HG02798 (cell line): Measurements from ENCODE around the gene CDC73.
"Not testable (repeated sequence)": the region's sequence is repeated elsewhere in the genome, so short reads cannot be mapped to it uniquely, and the experiment has no call there.

Experiments used
- ATAC-seq: cut with Tn5 transposase; IDR thresholded peaks from one replicate; pipeline ENCODE4 v1.9.1; 2021; ENCODE audit warnings: mild to moderate bottlenecking; ENCODE audit not compliant: unreplicated experiment, poor library complexity

Gene CDC73

DNA sequence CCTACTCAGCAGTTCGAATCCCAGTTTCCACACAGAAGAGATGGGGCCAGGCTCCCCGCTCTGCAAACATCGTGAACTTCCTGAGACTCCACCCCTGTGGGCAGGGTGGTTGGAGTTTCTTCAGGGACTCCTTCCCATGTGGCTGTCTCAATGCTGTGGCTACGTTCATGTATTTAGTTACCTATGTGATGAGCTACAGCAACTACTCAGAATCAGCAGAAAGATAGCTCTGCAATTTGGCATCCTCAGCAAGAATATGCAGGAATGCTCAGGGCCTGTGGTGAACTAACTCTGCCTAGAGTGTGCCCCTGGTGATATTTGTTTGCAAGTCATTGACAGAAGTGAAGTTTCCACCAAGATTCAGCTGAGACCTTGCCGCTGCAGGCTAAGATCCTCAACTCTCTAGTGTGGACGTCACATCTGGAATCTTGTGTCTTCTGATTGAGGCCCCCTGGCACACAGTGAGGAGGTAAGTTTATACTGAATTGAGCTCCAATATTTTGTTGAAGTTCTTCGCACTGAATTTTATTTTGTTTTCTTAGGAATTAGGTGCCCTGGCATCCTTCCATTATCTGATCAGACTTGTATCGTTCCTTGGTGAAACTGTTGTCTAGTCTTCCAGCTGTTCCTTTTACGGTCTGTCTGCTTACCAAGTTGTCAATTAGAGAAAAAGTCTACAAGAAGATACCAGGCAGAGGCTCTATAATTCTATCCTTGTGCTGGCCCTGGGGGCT, 8.4 kb upstream of the CDC73 start:
- ATAC-seq, result no peak

DNA sequence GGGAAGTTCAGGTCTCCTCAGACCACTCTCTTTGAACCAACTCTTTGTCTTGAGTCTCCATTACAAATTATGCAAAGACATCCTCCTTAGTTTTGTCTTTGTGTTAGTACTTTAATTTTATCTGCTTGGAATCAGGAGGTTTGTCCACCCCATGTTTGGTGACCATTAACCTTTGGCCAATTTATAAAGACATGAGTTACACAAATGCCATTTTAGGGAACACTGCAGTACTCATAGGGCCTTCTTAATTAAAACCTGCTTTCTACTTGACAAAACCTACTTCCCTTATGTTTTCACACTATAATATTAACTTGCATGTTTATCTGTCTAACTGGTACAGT, 7.9 kb upstream of the CDC73 start:
- no peak for ATAC-seq

DNA sequence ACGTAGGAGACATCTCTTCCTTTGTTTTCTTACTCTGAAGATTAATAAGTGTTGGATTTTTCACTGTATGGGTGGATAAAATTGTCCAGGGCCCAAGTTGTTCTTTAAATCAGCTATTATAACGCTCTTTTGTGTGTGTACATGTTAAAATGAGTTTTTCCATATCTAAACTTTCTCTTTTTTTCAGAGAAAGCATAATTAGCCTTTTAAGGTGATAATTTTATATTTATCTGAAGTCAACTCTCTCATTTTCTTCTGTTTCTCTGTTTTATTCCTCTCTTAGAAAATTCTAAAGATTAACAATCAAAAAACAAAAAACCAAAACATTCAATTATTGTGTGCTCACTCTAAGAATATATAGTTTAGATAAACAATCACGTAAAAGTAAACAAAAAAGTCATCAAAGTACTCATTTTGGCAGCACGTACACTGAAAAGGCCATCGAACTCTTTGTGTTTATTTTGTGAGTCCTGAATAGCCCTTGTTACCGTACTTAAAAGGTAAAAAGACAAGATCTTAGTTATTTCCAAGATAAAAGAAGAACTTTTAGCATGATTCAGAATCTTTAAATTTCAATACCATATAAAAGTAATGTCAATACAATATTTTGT, 7.2 kb upstream of the CDC73 start:
- ATAC-seq, result no peak

DNA sequence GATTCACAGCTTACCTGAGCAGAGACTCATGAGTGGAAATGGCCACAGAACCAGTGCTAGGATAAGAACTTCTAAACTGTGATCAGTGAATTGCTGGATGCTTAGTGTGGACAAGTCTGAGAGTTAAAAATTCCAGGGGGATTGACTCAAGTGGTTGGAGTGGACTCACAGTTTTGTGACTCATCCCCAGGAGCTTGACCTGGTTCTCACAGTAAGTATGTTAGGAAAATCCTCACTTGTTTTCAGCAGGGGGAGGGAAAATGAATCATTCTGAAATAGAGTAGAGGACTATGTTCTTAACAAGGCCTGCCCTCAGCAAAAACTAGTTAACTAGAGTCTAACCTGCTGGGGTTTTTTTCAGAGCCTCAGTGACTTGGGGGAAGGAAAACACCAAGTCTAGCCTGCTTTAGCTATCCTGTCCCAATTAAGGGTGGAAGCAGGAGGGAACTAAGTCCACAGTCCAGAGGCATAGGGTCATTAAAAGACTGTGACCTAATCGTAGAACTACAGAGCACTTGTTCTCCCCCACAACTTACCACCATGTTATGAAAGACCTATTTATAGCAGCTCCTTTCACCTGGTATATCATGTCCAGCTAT, 6.1 kb upstream of the CDC73 start:
- ATAC-seq, result no peak

DNA sequence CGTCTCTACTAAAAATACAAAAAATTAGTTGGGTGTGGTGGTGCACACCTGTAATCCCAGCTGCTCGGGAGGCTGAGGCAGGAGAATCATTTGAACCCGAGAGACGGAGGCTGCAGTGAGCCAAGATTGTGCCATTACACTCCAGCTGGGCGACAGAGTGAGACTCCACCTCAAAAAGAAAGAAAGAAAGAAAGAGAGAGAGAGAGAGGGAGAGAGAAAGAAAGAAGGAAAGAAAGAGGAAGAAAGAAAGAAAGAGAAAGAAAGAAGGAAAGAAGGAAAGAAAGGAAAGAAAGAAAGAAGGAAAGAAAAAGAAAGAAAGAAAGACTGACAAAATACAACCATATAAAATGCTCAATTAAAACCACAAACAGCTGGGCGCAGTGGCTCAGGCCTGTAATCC, 4.7 kb upstream of the CDC73 start:
- ATAC-seq, result not testable (repeated sequence)

DNA sequence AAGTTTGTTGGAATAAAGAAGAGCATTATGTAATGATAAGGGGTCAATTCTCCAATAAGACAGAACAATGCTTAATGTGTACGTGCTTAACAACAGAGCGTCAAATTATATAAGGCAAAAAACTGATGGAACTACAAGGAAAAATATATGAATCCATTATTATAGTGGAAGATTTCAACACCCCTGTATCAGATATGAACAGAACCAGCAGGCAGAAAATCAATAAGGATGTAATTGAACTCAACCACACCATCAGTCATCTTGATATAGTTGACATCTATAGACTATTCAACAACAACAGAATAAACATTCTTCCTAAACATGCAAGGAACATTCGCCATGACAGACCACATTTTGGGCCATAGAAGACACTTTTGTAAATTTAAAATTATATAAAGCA, 3.6 kb upstream of the CDC73 start:
- no peak for ATAC-seq

DNA sequence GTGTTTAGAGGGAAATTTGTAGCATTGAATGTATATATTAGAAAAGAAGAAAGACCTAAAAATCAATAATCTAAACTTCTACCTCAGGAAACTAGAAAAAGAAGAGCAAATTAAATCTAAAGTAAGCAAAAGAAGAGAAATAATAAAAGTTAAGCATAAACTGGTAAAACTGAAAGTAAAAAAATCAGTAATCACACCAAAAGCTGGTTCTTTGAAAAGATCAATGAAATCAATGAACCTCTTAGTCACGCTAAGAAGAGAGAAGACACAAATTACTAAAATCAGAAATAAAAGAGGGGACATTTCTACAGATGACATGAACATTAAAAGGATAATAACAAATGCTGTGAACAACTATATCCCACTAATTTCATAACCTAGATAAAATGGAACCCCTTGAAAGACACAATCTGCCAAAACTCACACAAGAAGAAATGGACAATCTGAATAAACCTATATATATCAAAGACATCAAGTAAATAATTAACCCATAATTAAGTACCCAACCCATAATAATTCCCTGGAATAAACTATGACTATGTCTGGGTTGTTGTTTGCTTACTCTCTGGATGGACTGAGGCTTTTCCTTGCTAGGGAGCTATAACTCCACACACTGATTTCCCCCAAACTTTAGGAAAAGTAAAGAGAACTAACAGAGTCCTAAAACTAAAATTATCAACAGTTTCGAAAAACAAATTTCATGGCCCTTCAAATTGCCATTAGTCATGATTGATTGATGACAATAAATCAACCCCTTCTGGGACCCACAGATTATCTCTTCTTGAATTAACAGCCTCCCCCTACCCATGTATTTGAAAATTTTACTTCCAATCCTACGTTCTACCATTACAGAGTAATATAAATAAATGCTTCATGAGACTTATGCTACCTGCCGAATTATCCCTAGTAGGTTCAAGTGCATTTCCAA, 2.8 kb upstream of the CDC73 start:
- no peak for ATAC-seq

DNA sequence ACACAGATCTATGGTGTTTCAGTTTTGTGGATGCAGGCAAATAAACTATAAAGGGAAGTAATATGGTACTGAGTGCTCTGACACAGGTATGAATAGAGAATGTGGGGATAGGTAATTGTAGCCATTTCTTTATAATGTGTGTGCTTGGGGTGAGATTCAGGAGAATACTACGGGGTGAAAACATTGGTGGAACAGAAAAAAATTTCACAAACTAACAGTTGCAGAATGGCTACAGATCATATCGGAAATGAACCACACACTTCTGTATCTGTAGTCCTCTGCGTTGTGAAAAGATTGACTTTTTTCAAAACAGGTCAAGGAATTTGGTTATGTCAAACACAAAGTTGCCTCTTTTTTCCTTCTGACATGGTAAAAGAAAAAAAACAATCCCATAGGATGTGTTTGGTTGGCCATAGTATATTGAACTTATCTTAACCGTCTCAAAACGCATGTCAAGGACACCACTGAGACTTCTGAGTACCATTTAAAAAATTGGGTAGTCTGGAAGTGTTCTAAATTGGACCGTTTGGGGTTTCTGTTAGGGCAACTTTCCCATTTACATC, 1.1 kb upstream of the CDC73 start:
- no peak for ATAC-seq

DNA sequence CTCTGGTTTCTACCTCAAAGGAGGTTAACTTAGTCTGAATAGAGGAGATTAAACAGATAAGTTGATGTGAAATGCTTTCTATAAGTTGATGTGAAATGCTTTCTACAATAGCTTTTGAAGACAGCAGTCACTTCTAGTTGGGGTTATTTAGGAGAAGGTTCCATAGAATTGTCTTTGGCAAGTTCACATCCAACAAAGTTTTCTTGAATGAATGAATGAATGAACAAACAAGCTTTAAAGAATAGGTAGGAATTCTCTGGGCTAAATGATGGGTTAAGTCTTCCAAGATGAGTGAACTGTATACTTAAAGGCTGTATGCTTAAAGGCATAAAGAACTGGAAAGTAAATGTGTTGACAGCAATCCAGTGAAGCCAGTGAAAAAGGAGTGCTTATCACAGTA, 1.9 kb downstream of the CDC73 start:
- no peak for ATAC-seq

DNA sequence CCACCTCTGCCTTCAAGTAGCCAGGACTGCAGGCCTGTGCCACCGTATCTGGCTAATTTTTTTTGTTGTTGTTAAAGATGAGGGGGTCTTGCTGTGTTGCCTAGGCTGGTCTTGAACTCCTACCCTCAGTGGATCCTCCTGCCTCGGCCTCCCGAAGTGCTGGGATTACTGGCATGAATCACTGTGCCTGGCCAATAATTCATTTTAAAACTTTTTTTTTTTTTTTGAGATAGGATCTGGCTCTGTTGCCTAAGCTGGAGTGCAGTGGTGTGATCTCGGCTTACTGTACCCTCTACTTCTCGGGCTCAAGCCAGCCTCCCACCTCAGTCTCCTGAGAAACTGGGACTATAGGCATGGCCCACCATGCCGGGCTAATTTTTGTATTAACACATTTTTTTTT, 3.5 kb downstream of the CDC73 start:
- ATAC-seq, result no peak

DNA sequence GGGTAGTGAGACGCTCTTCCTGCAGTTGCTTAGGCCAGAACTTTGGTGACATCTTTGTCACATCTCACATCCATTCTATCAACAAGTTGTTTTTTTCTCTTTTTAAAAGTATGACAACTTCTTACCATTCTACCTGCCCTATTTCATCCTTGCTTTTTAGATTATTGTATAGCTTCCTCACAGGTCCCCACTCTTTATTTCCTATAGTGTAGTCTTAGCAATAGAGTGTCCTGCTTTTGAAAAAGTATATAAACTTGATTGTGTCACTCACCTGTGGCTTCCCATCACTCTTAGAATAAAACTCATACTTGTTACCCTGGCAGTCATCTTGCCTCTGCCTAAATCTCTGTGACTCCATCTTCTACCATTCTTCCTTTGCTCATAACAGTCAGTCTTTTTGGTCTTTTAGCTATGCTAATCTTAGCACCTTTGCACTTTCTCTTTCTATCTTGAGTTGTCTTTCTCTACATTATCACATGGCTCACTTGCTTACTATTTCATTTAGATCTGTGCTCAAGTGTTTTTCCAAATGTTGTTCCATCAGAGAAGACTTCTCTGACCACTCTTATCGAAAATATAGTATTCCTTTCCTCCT, 9.5 kb downstream of the CDC73 start:
- ATAC-seq, result peak; percentile 74

DNA sequence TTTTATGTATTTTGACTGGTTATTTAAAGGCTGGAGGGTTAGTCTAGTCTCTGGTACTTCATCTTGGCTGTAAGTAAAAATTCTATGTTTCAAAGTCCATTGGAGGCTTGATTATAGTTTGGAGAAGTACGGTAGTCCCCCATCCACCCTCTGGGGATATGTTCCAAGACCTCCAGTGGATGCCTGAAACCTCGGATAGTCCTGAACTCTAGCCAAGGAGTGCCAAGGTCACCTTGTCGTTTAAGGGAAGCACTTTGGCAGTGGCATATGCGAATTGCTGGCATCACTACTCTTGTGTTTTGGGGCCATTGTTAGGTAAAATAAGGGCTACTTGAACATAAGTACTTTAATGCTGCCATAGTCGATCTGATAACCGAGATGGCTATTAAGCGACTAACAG, 18.4 kb downstream of the CDC73 start:
- ATAC-seq, result no peak

DNA sequence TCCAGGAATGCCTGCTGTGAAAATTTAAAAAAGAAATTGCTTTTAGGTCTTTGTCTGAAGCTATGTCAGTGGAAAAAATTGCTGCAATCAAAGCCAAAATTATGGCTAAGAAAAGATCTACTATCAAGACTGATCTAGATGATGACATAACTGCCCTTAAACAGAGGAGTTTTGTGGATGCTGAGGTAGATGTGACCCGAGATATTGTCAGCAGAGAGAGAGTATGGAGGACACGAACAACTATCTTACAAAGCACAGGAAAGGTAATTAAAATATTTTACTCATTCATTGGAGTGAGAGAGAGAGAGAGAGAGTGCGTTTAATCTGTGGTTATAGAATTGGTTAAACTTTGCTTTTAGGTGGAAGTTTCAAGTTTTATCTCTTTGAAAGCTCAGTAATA, 20.0 kb downstream of the CDC73 start:
- ATAC-seq, result no peak

DNA sequence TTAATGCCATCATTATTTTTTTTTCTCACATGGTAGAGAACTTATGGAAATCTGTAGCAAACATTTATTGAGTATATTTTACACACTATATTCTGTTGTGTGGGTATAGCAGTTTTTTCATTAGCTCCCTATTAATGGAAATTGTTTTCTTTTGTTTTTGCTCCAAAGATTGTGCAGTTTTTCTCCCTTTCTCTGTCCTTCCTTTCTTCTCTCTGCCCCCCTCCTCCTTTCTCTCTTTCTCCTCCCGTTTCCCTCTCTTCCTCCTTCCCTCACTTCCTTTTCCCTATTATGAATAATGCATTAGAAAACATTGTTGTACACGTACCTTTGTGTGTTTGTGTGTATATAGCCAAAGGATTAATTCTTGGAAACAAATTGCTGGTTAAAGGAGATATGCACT, 20.6 kb downstream of the CDC73 start:
- no peak for ATAC-seq

DNA sequence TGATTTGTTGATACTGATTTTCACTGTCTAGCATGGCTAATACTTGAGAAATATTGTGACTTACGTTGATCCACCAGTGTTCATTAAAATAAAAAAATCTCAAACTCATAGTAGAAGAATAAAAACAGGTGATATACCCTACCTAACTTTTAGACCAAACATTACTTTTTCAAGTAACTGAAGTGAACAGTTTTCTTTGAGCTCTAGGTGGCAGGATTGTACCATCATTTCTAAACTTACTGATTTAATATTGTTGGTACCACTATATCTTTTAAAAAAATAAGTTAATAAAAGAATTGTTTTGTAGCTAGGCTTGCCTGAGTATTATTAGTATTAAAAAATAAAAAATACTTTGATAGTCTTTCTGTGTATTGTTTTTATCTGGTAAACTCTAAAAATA, 21.5 kb downstream of the CDC73 start:
- ATAC-seq, result no peak

DNA sequence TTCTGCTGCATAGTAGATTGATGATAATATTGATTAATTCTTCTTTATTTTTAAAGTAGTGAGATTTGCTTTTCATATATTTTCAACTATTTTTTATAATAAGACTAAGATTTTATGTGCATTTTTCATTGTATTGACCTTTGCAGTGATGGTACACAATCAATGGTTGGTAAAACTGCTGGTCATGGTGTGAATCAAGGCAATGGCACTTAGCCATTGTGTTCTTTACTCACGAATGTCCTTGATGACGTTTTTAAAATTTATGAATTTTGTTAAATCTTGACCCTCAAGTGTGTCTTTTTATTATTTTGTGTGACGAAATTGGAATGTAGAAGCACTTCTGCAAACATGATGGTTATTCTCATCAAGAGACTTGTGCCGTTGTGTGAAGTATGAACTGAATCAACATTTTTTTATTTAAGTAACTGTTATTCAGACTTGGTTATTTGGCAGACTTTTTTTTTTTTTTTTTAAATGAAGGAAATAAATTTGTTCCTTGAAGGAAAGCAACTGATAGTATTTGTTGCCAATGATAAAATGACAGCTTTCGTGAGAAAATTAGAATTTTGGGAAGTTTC, 22.6 kb downstream of the CDC73 start:
- no peak for ATAC-seq

DNA sequence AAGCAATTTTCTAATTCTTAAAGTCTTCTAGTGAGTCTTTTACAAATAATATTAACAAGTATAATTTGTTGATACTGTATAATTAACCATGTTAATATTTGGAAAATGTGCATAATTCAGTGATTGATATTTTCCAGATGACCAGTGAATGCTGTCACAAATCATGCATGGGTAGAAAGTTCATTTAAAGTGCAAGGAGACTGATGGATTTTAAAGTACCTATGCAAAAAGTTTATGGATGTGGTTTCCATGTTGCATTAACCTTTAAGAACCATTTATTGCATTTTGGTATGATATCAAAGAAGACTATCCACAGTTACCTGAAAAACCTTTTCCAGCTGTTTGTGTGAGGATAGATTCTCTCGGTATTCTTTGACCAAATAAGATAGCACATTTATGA, 23.2 kb downstream of the CDC73 start:
- no peak for ATAC-seq

DNA sequence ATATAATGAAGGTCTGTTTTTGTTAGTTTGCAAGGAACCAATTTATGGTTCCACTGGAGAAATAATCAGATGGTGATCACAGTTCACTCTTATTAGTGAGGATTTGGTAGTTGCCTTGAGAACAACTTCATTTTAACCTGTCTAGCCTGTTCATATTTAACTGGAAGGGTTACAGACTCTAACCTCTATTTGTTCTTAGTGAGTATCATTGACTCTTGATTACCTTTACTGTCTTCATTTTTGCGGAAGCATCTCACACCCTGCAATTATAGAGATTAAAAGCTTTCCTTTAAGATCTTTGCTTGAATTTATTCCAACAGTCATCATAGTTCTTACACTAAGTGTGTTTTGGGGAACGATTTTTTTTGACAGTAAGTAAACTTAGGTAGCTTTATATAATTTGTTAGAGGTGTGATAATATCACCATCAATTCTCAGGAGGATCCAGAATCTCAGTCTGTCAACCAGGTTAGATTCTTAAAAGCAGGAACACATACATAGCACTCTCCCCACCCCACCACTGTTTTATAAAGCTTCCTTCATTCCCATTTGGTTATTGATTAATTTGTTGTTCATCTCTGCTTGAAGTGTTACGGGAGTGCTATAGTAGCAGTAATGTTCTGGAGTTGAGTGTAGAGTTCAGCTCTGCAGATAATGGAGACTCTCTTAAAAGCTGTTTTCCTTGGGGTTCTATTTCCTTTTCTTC, 34.4 kb downstream of the CDC73 start:
- no peak for ATAC-seq

DNA sequence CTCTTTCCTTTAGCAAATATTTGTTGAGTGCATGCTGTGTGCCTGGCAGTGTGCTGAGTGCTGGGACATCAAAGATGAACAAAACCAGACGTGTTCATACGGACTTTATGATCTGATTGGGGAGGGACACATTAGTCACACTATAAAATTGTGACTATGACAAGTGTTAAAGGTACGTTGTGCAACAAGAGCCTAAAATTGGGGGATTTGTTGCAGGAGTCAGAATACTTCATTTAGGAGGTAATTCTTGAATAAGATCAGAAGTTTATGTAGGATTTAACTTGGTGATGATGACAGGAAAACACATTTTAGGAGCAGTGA, 35.0 kb downstream of the CDC73 start:
- ATAC-seq, result no peak

DNA sequence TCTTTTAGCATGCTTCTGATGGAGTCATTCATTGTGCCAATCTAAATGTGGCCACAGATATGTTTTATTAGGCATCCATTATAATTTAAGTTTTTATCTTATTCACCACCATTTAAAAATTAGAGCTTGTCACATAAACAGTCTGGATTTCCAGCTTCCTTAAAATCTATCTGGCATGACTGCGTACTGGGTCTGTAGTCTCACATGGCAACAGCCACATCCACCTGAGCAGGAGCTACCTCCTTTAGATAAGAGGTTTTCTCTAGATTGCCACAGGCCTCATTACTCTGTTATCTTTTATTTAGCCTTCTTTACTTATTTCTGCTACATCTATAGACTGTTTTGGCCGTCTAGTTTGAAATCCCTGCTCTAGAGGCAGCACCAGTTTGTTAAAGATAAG, 35.5 kb downstream of the CDC73 start:
- no peak for ATAC-seq
